MCF 10A (cell line): ENCODE data around the gene DEUP1. TPM values are rescaled to one million over a fixed set of nuclear protein-coding genes. Genes with fewer than 3 reads are reported as not detected.

Experiments
- BruUV-seq: library from RNA; stranded (reverse); fragments of 400-500 nt; replicated peaks from 2 replicates; lab custom pipeline; 2021; lab: Mats Ljungman, UMichigan
- CTCF ChIA-PET: fragments of 300-600 bp; sonication (Branson Sonifier 250); formaldehyde crosslinking; extraction: SDS; loops from one replicate; lab custom pipeline; 2021; ENCODE audit warnings: antibody characterized with exemption, inconsistent platforms; lab: Yijun Ruan, JAX
- POLR2A ChIA-PET: fragments of 300-600, 350-650 bp; sonication (Branson Sonifier 250); formaldehyde crosslinking; extraction: SDS; loops from one replicate; lab custom pipeline; 2020; ENCODE audit warnings: antibody characterized with exemption, inconsistent platforms; lab: Yijun Ruan, JAX
- DNase-seq: peaks from one replicate; pipeline ENCODE4 v3.0.0-alpha.2; 2018; ENCODE audit not compliant: unreplicated experiment
- H3K27ac Mint-ChIP-seq: one replicate; pipeline ENCODE4 v1.8.0; 2022; ENCODE audit warnings: mild to moderate bottlenecking, low read depth, mixed read lengths; ENCODE audit not compliant: unreplicated experiment
- H3K27me3 Mint-ChIP-seq: one replicate; pipeline ENCODE4 v1.8.0; 2022; ENCODE audit warnings: mixed read lengths; ENCODE audit not compliant: insufficient read depth, unreplicated experiment
- H3K36me3 Mint-ChIP-seq: one replicate; pipeline ENCODE4 v1.8.0; 2022; ENCODE audit warnings: mild to moderate bottlenecking, moderate library complexity, mixed read lengths; ENCODE audit not compliant: insufficient read depth, unreplicated experiment
- H3K4me1 Mint-ChIP-seq: one replicate; pipeline ENCODE4 v1.8.0; 2022; ENCODE audit warnings: mixed read lengths; ENCODE audit not compliant: insufficient read depth, unreplicated experiment
- H3K4me3 Mint-ChIP-seq: one replicate; pipeline ENCODE4 v1.8.0; 2022; ENCODE audit warnings: mild to moderate bottlenecking, moderate library complexity, mixed read lengths; ENCODE audit not compliant: unreplicated experiment
- H3K9me3 Mint-ChIP-seq: one replicate; pipeline ENCODE4 v1.8.0; 2022; ENCODE audit warnings: mixed read lengths; ENCODE audit not compliant: unreplicated experiment
- intact Hi-C: fragments of 100-400 bp; cut with micrococcal nuclease; formaldehyde crosslinking; loops from 2 replicates; pipeline ENCODE4 v1.14.1; 2022
- total RNA-seq: library from RNA; stranded (reverse); gene quantifications from 2 replicates; pipeline ENCODE4 v1.2.3, GENCODE V29; 2022
- TF ChIP-seq, protein P1 (sequence below): fragments of 200-600 bp; IDR thresholded peaks from one replicate; pipeline ENCODE4 v1.8.0; 2022; ENCODE audit warnings: antibody characterized with exemption, mild to moderate bottlenecking; ENCODE audit not compliant: unreplicated experiment

The DEUP1 gene
- total RNA-seq, 1 experiment from 2014 or later, result not detected

DNA sequence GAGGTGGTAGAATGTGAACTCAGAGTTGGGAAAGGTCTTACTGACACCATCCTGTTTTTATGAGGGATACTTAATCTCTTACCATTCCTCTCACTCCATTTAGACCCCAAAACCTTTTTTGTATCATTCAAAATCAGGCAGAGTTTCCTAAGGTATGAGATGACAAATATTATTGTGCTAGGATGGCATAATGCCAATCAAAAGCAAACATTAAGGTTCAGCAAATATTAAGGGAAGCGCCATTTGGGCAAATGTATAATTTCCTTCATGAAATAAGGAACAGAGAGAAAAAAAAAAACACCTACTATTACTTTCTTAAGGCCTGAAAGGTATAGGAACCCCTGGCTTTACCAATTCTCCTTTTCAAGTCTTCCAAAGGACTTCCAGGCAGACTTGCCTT, 150.2 kb downstream of the DEUP1 start:
- ChIA-PET CTCF (interaction anchor here (0.8 to 1.1 kb wide), 3 partner anchors 58 to 171 kb away, joined by 3 to 5 read pairs (median 4); no protein-coding TSS in a partner anchor), POLR2A (no interaction called here)
- intact Hi-C loops, result loop anchor here (1.0 to 5.0 kb wide), 2 partner anchors 63 to 172 kb away; partner anchors contain the start of gene SMCO4
- no peak overlapping the region for H3K4me3 Mint-ChIP-seq
- BruUV-seq, result no TSS peak
- DNase-seq, result no peak
- no peaks in the 10 kb centered on the region for H3K27me3 Mint-ChIP-seq
- H3K9me3 Mint-ChIP-seq, result no peaks in the 10 kb centered on the region
- peaks cover 9% of the 10 kb centered on the region for H3K4me1 Mint-ChIP-seq
- TF ChIP-seq, protein P1, sequence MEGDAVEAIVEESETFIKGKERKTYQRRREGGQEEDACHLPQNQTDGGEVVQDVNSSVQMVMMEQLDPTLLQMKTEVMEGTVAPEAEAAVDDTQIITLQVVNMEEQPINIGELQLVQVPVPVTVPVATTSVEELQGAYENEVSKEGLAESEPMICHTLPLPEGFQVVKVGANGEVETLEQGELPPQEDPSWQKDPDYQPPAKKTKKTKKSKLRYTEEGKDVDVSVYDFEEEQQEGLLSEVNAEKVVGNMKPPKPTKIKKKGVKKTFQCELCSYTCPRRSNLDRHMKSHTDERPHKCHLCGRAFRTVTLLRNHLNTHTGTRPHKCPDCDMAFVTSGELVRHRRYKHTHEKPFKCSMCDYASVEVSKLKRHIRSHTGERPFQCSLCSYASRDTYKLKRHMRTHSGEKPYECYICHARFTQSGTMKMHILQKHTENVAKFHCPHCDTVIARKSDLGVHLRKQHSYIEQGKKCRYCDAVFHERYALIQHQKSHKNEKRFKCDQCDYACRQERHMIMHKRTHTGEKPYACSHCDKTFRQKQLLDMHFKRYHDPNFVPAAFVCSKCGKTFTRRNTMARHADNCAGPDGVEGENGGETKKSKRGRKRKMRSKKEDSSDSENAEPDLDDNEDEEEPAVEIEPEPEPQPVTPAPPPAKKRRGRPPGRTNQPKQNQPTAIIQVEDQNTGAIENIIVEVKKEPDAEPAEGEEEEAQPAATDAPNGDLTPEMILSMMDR, result no peak
- no peak overlapping the region for H3K27ac Mint-ChIP-seq
- peaks cover 6% of the 10 kb centered on the region for H3K36me3 Mint-ChIP-seq

DNA sequence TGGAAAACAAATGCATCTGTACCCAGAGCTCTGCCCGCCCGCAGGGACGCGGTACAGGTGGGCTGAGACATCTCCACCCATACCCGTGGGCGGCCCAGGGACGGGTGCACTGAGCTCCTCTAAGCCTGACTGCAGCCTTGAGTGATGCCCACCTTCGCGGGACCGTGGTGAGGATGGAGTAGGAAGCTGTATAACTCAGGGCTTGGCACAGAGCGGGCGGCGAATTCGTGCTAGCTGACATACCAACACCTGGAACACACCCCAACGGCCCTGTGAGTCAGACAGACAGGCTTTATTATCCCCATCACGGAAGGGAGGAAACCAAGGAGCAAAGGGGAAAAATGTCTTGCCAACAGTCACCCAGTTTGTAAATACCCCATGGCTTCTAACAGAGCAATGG, 150.7 kb downstream of the DEUP1 start:
- H3K4me3 Mint-ChIP-seq, result no peak overlapping the region
- ChIA-PET CTCF (interaction anchor here (0.6 to 1.8 kb wide), 10 partner anchors 58 to 1195 kb away, joined by 3 to 8 read pairs (median 3); no protein-coding TSS in a partner anchor), POLR2A (no interaction called here)
- no TSS peak for BruUV-seq
- H3K9me3 Mint-ChIP-seq, result no peaks in the 10 kb centered on the region
- no peaks in the 10 kb centered on the region for H3K27me3 Mint-ChIP-seq
- H3K36me3 Mint-ChIP-seq, result peaks cover 4% of the 10 kb centered on the region
- intact Hi-C loops, result loop anchor here (1.0 to 5.0 kb wide), 2 partner anchors 62 to 171 kb away; partner anchors contain the start of gene SMCO4
- H3K4me1 Mint-ChIP-seq, result peaks cover 9% of the 10 kb centered on the region
- TF ChIP-seq, protein P1, result no peak
- peak; percentile 75 for DNase-seq
- H3K27ac Mint-ChIP-seq, result no peak overlapping the region

DNA sequence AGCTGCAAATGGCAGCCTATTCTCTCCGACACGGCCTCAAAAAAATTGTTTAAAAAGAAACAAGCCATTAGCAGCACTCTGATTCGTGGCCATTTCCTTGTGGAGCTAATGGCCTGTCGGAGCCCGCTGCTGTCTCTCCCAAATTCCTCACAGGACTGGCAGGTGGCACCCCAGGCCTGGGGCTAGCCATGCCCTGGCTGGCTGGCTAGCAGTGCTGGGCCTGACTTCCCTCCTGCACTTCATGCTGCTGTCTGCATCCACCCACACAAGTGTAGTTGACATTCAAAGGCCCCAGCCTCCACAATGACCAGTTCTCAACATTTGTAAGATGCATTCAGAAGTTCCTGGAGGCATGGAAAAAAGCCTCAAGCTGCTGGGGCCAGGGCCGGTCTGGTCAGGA, 151.2 kb downstream of the DEUP1 start:
- H3K9me3 Mint-ChIP-seq, result no peaks in the 10 kb centered on the region
- intact Hi-C loops, result loop anchor here (1.0 to 5.0 kb wide), 2 partner anchors 62 to 171 kb away; partner anchors contain the start of gene SMCO4
- H3K4me1 Mint-ChIP-seq, result peaks cover 9% of the 10 kb centered on the region
- BruUV-seq, result no TSS peak
- H3K27ac Mint-ChIP-seq, result no peak overlapping the region
- no peak overlapping the region for H3K4me3 Mint-ChIP-seq
- TF ChIP-seq, protein P1, result no peak
- ChIA-PET CTCF (interaction anchor here (0.6 to 1.8 kb wide), 9 partner anchors 57 to 1195 kb away, joined by 3 to 8 read pairs (median 3); no protein-coding TSS in a partner anchor), POLR2A (no interaction called here)
- peak; percentile 51 for DNase-seq
- no peaks in the 10 kb centered on the region for H3K27me3 Mint-ChIP-seq
- H3K36me3 Mint-ChIP-seq, result no peaks in the 10 kb centered on the region

DNA sequence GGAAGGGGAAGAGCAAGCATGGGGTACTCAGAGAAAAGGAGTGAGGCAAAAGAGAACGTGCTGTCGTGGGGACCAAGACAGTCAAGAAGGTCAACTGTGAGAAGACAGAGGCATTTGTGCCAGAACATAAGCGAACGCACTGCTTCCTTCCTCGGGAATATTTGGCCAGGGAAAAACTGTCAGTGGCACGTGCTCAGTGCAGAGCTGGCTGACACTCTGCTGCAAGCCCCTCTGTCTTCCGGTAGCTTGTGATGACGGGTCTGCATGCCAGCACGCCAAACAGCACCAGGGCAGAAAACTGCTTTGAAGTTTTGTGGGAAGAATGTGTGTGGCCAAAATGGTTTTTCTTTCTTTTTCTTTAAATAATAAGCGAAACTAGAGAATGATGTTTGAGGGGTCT, 152.0 kb downstream of the DEUP1 start:
- CTCF ChIA-PET, result interaction anchor here (0.6 to 1.8 kb wide), 6 partner anchors 37 to 248 kb away, joined by 3 to 8 read pairs (median 3); no protein-coding TSS in a partner anchor
- POLR2A ChIA-PET, result no interaction called here
- Mint-ChIP-seq H3K27me3 (no peaks in the 10 kb centered on the region), H3K4me3 (no peak overlapping the region), H3K9me3 (no peaks in the 10 kb centered on the region), H3K27ac (no peak overlapping the region), H3K36me3 (no peaks in the 10 kb centered on the region), H3K4me1 (peaks cover 9% of the 10 kb centered on the region)
- intact Hi-C loops, result loop anchor here (5.0 kb wide), 1 partner anchor 170 kb away; no protein-coding TSS in a partner anchor
- BruUV-seq, result no TSS peak
- TF ChIP-seq, protein P1, result no peak
- DNase-seq, result no peak
